GM21381 (cell line): ENCODE measurements around the gene PMPCA.

ENCODE experiments used
- ATAC-seq: cut with Tn5 transposase; IDR thresholded peaks from one replicate; pipeline ENCODE4 v1.9.1; 2021; ENCODE audit warnings: mild to moderate bottlenecking, moderate library complexity; ENCODE audit not compliant: unreplicated experiment

The PMPCA gene

DNA sequence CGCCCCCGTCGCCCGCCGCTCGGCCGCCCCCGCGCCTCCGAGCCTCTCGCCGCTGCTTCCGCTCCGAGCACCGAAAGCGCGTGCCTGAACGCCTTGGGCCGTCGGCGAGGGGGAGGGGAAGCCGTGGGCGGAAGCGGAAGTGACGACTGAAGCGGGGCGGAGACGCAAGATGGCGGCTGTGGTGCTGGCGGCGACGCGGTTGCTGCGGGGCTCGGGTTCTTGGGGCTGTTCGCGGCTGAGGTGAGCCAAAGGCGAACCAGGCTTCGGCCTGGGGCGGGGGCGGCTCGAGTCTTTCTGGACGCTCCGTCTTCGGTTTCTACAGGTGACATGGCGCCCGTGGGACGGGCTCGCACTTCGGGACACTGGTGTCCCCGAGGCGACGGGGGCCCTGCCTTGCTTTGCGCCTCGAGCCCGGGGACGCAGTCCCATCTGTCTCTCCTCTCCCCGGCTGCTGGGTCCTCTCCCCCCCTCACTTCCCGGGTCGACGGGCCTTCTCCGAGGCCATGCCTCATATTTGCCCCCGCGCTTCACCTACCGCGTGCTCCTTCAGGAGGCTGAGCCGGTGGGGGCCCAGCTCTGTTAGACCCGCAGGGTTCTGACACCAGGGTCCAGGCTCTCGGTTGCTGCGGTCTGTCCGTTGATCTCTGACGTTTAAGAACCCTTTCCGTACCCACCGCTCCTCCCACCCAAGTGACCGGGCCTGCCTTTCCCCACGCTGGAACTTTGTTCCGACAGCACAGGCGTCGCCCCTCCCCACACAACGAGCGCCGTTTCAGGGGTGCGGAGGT is at the start of gene PMPCA, which contains the start of gene ENTR1:
Gene PMPCA (plus strand): TSS at position 159 of the 788 bp plus-strand sequence. CDS start 11 bp downstream, at position 170.
Gene ENTR1 (minus strand): TSS at position 115 of the 788 bp plus-strand sequence. CDS start 217 bp downstream, outside the sequence.
- peak; percentile 86 for ATAC-seq

- no peak for ATAC-seq
Measured at GRCh38 chr9:136361047-136361753, 49.3 kb upstream of the PMPCA start.

DNA sequence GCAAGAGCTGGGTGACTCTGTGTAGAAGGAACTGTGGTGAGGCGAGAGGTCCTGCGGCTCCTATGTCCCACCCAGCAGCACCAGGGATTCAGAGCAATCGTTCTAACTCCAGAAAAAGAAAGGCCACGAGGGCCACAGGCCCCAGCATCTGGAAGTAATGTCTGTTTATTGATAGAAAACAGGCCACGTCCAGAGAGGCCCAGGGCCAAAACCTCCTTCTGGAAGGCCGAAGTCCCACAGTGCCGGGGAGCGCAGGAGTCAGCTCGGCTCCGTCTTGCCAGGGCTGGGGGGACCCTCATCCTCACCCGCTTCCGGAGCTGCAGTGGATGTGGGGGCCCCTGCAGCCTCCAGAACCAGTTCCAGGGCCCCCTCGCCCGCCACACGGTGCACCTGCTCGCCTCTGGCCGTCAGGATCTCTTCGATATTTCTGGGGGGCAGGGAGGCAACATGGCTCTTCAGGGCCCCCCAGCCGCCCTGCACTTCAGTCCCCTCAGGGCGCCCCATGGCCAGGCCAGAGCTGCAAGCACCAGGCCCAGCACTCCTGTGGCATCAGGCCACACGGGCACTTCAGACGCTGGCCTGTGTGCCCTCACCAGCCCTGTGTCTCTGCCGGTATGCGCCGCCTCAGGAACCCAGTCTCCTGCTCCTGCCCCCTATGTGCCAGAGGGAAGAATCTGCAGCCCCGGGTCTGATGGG is 48.6 kb upstream of the PMPCA start:
- no peak for ATAC-seq

DNA sequence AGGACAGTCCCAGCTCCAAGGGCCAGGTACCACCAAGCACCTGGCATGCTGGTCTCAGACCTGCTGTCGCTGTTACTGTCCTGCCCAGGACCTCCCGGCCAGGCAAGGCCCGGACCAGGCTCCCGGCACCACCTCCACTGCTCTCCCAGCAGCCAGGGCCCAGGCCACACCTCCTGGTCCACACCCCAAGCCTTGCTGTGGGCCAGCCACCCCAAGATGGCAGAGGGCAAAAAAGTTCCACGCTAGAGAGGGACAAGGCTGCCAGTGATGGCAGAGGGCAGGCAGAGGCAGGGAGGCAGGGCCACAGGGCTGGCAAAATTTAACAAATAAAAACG is 48.0 kb upstream of the PMPCA start:
- no peak for ATAC-seq

- peak; percentile 72 for ATAC-seq
Measured at GRCh38 chr9:136363106-136363948, 47.1 kb upstream of the PMPCA start, which contains the start of gene DNLZ. DNLZ (minus strand) TSS chr9:136363744; CDS start chr9:136363714, 30 bp downstream.

DNA sequence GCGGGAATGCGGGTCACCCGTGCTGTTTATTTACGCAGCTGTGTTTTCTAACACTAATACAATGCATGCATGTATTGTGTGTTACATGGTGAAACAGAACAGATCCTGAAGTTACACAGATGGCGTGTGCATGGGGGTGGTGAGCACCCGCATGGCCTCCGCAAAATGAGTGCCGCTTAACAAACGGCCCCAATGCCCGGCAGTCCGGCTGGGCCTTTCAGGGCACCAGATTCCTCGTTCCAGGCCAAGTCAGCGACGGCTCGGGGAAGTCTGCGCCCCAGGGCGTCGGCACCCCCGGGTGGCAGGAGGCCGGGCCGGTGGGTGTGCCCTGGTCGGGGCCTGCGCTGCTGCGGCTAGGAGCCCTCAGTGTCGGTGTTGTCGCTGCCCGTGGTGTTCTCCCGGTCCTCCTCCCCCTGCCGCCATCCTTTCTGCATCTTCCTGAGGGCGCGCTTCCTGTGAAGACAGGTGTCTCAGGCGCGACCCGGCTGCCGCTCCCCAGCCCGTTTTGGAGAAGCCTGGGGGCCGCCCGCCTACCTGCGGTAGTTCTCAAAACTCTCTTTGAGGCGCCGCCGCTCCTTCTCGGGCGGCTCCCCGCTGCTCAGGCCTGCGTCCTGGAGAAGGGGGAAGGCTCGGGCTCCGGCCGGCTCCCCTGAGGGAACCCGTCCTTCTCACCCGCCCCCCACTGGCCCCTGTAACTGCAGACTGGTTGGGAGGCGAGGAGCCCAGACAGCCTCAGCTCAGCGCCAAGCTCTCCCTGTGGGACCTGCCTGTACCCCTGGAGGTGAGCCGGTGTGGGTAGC is 46.3 kb upstream of the PMPCA start:
- ATAC-seq, result no peak

DNA sequence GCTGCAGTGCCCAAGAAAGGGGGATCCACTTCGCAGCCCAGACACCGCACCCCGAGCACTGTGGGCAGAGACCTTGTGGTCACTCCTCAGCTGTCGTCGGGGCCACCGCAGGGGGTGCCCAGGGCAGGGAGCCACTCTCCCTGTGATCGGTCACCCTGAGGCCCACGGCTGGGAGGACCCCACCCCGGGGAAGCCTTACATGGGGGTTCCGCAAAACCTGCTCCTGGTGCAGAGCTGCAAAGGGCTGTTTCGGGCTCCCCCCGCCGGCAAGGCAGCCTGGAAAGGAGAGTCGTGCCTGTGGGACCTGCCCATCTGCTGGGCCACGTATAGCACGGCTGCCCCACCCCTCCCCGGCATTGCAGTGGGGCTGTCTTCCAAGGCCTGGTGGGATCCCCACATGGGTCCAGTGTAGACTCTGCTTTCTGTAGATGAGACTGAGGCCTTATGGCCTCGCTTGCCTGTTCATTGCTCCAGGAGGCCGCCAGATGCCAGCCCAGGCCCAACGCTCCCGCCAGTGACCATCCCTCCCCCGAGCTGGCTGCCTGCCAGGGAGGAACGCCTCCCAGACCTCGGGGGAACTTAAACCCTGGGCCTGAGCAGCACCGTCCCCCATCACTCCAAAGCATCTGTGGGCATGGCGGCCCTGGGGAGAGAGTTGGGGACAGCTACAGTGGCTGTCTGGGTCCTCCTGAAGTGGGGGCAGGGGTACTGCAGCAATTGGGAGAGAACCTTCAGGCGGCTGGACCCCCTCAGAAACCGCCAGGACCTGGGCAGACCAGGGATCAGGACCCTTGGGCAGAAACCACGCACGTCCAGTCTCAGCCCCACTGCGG is 45.3 kb upstream of the PMPCA start:
- no peak for ATAC-seq

- ATAC-seq, result no peak
Measured at GRCh38 chr9:136365775-136366222, 44.7 kb upstream of the PMPCA start.

- no peak for ATAC-seq
Measured at GRCh38 chr9:136366826-136367225, 43.6 kb upstream of the PMPCA start.

DNA sequence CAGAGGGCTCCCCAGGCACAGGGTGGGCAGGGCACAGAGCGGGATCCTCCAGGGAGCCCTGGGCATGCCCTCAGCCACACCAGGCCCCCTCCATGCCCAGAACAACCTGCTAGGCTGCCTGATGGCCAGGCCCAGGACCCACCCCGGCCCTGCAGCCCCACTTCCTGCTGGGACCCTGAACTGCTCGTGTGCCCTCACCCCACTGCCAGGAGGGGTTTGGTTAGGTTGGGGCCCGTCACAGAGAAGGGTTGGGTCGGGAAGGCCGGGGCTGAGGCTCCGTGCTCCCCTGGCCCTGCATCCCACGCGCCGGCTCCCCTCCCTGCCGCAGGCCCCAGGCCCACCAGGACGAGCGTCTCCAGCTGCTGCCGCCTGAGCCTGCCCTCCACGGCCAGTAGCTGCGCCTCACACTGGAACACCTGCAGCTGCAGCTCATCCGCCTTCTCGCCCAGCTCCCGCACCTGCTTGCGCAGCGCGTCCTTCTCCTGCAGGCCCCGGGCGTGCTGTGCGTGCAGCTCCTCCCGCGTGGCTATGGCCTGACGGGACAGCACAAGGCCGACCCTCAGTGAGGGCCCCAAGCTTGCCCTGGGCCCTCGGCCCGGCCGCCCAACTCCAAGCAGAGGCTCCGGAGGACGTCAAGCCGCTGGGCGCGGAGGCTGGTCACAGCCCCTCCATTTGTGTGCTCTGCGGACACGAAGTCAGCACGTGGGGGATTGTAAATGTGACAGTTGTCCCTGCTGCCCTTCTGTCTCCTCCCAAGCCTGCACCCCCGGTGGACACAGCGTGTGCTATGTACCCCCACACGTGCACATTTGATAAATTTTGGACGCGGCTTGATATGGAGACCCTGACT is 42.9 kb upstream of the PMPCA start:
- no peak for ATAC-seq

GRCh38 chr9:136368190-136368589 is 42.3 kb upstream of the PMPCA start:
- ATAC-seq, result no peak

- ATAC-seq, result no peak
Measured at GRCh38 chr9:136370037-136370436, 40.4 kb upstream of the PMPCA start.

DNA sequence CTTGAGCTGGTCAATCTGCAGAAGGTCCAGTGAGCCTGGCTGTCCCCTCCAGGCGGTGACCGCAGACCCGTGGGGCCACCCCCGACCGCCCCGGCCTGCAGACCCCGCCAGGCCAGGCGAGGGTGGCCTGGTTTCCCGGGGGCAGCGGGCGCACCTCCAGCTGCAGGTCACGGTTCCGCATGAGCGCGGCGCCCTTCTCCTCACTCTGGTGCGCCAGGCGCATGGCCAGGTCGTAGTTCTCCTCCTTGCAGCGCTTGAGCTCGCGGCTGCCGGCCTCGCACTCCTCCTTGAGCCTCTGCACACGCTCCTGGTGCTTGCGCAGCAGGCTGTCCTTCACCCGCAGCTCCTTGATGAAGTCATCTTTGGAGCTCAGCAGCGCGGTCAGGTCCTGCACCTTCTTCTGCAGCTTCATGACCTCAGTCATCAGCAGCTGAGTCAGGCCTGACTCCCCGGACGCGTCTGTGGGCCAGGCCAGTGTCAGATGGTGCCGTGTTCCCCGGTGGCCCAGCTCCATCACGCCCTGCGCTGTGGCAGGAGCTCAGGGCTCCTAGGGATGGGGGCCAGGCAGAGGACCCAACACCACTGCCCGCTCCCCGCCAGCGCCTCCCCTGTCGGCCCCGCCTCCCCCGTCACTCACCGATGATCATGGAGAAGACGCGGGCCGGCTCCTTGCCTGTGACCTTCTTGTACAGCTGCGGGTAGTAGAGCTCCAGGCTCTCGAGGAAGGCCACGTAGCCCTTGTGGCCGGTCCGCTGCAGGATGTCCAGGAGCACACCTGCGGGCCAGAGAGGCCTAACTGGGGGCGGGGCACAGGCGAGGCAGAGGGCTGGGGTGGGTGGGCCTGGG is 39.5 kb upstream of the PMPCA start:
- ATAC-seq, result no peak

DNA sequence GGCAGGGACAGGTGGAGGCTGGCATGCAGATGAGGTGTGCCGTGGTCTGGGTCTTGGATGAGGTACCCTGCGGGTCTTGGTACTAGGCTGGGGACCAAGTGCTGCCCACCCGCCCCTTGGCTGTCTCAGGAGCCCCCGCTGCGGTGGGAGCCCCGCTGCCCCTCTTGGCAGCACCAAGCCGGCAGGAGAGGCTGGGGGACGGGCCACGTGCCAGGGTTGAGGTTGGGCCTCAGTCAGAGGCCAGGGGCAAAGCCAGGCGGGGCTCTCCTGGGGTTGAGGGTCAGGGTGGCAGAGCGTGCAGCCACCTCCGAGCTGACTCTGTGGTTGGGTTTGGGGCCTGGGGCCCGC is 39.0 kb upstream of the PMPCA start:
- ATAC-seq, result no peak

DNA sequence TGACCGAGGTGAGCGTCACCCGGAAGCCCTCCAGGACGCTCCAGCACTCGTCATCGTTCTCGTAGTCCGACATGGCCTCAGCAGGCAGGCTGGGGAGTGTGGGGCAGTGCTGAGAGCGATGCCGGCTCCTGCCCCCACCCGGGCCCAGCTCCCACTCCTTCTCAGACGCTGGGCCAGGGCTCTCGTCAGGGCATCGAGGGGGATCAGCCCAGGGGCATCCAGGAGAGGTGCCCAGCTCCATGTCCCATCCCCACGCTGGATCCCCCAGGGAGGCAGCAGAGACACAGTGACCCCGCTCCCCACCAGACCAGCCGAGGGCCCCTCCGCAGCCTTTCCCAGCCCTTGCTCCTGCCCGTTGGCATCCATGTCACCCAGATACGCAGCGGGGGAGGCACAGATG is 38.5 kb upstream of the PMPCA start:
- no peak for ATAC-seq

DNA sequence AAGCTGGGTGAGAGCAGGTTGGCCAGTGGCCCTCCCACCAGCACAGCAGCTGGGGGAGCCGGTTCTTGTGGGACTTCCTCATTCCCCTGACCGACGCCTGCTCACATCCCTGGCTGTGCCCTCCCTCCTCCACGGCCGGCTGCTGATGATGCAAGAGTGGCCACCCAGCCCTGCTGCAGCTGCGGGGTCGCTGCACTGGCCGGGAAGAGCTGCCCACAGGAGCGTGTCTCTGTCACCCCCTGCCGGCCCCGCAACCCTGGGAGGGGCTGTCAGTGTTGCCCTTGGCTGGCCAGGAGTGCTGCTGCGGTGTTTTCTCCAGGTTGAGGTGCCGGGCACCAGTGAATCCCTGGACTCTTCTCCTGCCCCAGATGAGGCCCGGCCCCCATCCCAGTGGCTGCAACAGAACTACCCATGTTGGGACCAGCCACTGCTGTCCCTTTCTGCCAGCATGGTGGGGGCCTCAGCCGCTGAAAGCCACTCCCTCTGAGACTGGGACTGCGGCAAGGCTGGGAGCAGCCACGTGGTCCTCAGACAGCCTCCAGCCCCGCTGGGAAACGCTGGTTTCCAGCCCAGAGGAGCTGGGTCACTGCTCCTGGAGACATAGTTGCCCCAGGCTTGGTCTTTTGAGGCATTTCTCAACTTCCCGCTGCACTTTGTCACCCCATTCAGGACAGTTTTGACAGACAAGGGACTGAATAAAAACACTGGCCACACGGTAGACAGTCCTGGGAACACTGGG is 37.7 kb upstream of the PMPCA start:
- ATAC-seq, result no peak
